ACC112 (cell line): ENCODE results near the gene C1R.

ENCODE experiments used
- H2AFZ ChIP-seq: fragments of 200-600 bp; sonication (generic); one replicate; pipeline ENCODE4 v1.6.0; 2017; ENCODE audit warnings: antibody characterized with exemption, low read length; ENCODE audit not compliant: unreplicated experiment
- H3K27ac ChIP-seq: fragments of 200-600 bp; sonication (generic); 2 replicates; pipeline ENCODE4 v1.5.1; 2014; ENCODE audit warnings: low read depth, mild to moderate bottlenecking, antibody characterized with exemption, low read length, moderate library complexity
- H3K27me3 ChIP-seq: fragments of 200-600 bp; sonication (generic); 2 replicates; pipeline ENCODE4 v1.6.1; 2014; ENCODE audit warnings: mild to moderate bottlenecking, antibody characterized with exemption, low read length, moderate library complexity, mixed read lengths; ENCODE audit not compliant: insufficient read depth
- H3K36me3 ChIP-seq: fragments of 200-600 bp; sonication (generic); 2 replicates; pipeline ENCODE4 v1.6.1; 2016; ENCODE audit warnings: mild to moderate bottlenecking, antibody characterized with exemption, low read length, moderate library complexity, mixed read lengths; ENCODE audit not compliant: insufficient read depth
- H3K4me1 ChIP-seq: fragments of 200-600 bp; sonication (generic); one replicate; pipeline ENCODE4 v1.6.1; 2016; ENCODE audit warnings: low read length, mixed read lengths; ENCODE audit not compliant: insufficient read depth, unreplicated experiment, control insufficient read depth
- H3K4me3 ChIP-seq: fragments of 200-600 bp; sonication (generic); 2 replicates; pipeline ENCODE4 v1.5.1; 2014; ENCODE audit warnings: mild to moderate bottlenecking, low read depth, low read length
- H3K79me2 ChIP-seq: fragments of 200-600 bp; sonication (generic); one replicate; pipeline ENCODE4 v1.6.0; 2016; ENCODE audit warnings: low read length; ENCODE audit not compliant: control insufficient read depth, unreplicated experiment, insufficient read depth

C1R gene

DNA sequence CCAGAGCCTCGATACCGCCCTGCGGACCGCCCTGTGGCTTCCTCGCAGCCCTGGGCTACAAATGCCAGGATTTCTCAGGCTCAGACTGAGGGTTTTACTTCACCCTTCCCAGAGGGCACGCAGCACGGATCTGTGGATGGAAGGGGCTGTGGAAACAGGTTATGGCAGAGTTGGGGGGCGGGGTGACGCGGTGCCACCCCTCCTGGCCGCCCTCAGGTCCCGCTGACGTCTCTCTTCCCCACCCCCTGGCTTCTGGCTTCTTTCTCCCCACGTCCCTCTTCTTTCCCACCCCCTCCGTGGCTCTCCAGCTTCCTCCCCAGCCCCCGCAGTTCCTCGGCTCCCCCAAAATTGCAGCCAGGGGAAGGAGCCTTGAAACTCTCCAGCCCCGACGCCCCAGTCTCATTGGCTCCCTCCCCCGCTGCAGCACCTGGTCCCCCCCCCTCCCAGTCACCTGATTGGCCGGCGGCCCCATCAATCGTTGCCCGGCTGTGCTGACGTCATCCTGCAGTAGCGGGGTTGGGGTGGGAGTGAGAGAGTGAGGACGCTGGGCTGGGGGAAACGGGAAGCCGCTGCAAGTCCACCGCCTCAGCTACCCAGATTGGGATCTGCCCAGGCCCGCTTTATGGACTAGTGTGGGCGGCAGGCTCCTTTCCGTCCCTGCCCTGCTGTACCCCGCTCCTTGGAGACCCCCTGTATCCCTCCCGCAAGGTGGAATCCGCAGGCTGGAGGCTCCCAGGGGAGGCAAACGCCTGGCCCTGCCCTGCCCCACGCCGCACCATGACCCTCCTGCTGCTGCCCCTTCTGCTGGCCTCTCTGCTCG is 37.8 kb upstream of the C1R start, which contains the start of gene CLSTN3:
CLSTN3 (plus strand) TSS at position 500 of the 820 bp plus-strand sequence; CDS start at position 778, 278 bp downstream.
- peak within 1 kb of the TSS; percentile 83 for H3K4me3 ChIP-seq
- no peaks in the 10 kb centered on the region for H3K27me3 ChIP-seq
- H3K4me1 ChIP-seq = peaks cover 11% of the 10 kb centered on the region
- H3K27ac ChIP-seq = no peak within 1 kb of the TSS
- peak within 1 kb of the TSS; percentile 79 for H2AFZ ChIP-seq
- no peaks in the 10 kb centered on the region for H3K79me2 ChIP-seq
- H3K36me3 ChIP-seq = no peaks in the 10 kb centered on the region

DNA sequence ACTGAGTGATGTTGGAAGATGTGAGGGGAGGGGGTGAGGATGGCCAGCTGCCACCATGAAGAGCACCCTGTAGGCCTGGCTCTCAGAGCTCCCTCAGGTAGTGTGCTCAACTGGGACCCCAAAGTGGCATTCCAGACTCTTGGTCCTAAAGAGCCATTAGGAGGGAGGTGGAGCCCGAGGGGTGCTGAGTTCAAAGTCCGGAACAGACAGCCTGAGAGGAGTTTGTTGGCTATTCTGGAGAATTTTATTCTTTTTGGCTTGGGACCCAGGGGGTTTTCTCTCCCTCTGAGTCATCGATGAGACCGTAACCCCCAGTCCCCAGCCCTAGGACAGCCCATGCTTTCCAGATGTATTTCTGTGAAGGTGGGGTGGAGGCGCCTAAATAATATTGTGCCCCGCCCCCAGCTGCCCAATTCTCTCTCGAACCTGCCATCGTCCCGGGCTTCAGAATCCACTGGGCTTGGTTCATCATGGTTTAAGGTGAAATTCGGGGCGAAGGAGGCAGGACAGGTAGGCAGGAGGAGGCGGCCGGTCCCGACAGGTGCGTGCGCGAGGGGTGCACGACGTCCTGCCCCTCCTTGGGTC is 37.1 kb upstream of the C1R start:
- peaks cover 11% of the 10 kb centered on the region for H3K4me1 ChIP-seq
- peak overlapping the region; percentile 83 for H3K4me3 ChIP-seq
- H3K36me3 ChIP-seq = no peaks in the 10 kb centered on the region
- H3K27ac ChIP-seq = no peak overlapping the region
- no peaks in the 10 kb centered on the region for H3K27me3 ChIP-seq
- peak overlapping the region; percentile 79 for H2AFZ ChIP-seq
- no peaks in the 10 kb centered on the region for H3K79me2 ChIP-seq

- H3K79me2 ChIP-seq = no peaks in the 10 kb centered on the region
- peak within 1 kb of the TSS; percentile 79 for H2AFZ ChIP-seq
- no peak within 1 kb of the TSS for H3K27ac ChIP-seq
- peak within 1 kb of the TSS; percentile 83 for H3K4me3 ChIP-seq
- H3K36me3 ChIP-seq = no peaks in the 10 kb centered on the region
- peaks cover 11% of the 10 kb centered on the region for H3K4me1 ChIP-seq
- H3K27me3 ChIP-seq = no peaks in the 10 kb centered on the region
Observed at GRCh38 chr12:7128681-7129286, 36.5 kb upstream of the C1R start, which contains the start of gene RBP5. TSS of gene RBP5 (minus strand) at chr12:7128889. CDS start at chr12:7128775, 114 bp downstream.

DNA sequence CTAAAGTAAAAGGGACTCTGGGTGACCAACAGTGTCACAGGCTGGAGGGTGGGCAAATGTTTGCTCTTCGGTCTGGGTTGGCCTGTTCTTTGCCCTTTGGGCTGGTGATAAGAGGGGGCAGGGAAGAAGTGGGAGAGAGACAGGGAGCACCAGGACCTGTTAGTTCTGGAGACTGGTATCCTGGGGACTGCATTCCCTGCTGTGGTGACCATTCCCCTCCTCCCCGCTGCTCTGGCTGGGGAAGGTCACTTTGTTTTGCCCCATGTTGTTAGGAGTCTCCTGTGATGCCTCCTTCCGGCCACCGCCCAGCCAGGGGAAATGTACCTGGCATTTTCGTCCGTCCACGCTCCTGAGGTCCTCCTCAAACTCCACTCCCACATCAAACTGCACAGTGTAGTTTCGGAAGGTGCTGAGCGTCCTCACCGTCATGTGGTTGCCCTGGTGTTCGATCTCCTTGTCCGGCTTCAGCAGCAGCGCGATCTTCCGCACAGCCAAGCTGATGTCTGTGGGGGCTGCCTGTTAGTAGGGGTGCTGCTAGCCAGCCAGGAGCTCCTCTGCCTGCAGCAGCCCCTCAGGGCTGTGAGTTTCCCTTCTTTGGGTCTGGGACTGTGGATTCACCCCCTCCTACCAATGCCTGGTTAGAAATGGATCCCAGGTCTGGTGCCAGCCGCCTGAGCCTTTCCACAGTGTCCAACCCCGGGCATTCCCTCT is 35.8 kb upstream of the C1R start:
- Histone ChIP-seq H3K27me3 (no peaks in the 10 kb centered on the region), H3K4me3 (no peak overlapping the region), H2AFZ (no peak overlapping the region), H3K27ac (no peak overlapping the region), H3K79me2 (no peaks in the 10 kb centered on the region), H3K36me3 (no peaks in the 10 kb centered on the region), H3K4me1 (peaks cover 11% of the 10 kb centered on the region)

GRCh38 chr12:7125632-7126227 is 33.5 kb upstream of the C1R start:
- H2AFZ ChIP-seq = no peak overlapping the region
- H3K79me2 ChIP-seq = no peaks in the 10 kb centered on the region
- H3K27ac ChIP-seq = no peak overlapping the region
- H3K36me3 ChIP-seq = no peaks in the 10 kb centered on the region
- H3K4me1 ChIP-seq = peaks cover 11% of the 10 kb centered on the region
- H3K27me3 ChIP-seq = no peaks in the 10 kb centered on the region
- no peak overlapping the region for H3K4me3 ChIP-seq

GRCh38 chr12:7123806-7124522 is 31.7 kb upstream of the C1R start:
- Histone ChIP-seq H3K4me1 (peaks cover 3% of the 10 kb centered on the region), H3K4me3 (no peak overlapping the region), H3K79me2 (no peaks in the 10 kb centered on the region), H3K27ac (no peak overlapping the region), H3K36me3 (no peaks in the 10 kb centered on the region), H3K27me3 (no peaks in the 10 kb centered on the region), H2AFZ (no peak overlapping the region)

- Histone ChIP-seq H3K4me1 (no peaks in the 10 kb centered on the region), H3K36me3 (no peaks in the 10 kb centered on the region), H3K79me2 (no peaks in the 10 kb centered on the region), H3K4me3 (no peak overlapping the region), H2AFZ (no peak overlapping the region), H3K27ac (no peak overlapping the region), H3K27me3 (no peaks in the 10 kb centered on the region)
Observed at GRCh38 chr12:7122811-7123769, 30.8 kb upstream of the C1R start.

DNA sequence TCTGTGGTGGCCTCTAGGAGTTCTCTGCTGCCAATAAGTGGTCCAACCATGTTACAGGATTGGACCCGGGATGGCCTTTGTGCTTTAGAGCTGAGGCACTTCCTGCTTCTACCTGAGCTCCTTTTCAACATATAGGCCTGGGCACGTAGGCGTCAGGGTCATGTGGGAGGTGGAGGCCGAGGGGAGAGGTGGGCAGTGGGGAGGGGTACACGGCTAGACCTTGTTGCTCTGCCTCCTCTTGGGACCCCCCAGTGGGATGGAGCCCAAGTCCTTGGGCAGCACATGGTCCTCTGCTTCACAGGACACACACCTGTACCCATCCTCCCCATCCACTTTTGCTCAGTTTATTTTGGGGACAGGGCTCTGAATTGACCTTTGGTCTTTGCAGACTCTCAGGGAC is 29.1 kb upstream of the C1R start:
- Histone ChIP-seq H3K4me3 (no peak overlapping the region), H3K4me1 (no peaks in the 10 kb centered on the region), H3K27me3 (no peaks in the 10 kb centered on the region), H3K36me3 (no peaks in the 10 kb centered on the region), H3K79me2 (no peaks in the 10 kb centered on the region), H2AFZ (no peak overlapping the region), H3K27ac (no peak overlapping the region)

- no peak overlapping the region for H2AFZ ChIP-seq
- no peak overlapping the region for H3K27ac ChIP-seq
Observed at GRCh38 chr12:7120166-7120565, 27.9 kb upstream of the C1R start.

More at GRCh38 chr12:7120166-7120565, 27.9 kb upstream of the C1R start:
- no peak overlapping the region for H3K4me3 ChIP-seq
- no peaks in the 10 kb centered on the region for H3K4me1 ChIP-seq
- no peaks in the 10 kb centered on the region for H3K36me3 ChIP-seq
- no peaks in the 10 kb centered on the region for H3K27me3 ChIP-seq
- H3K79me2 ChIP-seq = no peaks in the 10 kb centered on the region
